COLO829 (cell line): ENCODE results near the gene SPTBN4.

Source experiments
- DNase-seq: peaks from one replicate; pipeline ENCODE4 v3.0.0; 2012; ENCODE audit warnings: low spot score

Gene SPTBN4

GRCh38 chr19:40565910-40566495 is 99.2 kb downstream of the SPTBN4 start:
- DNase-seq: no peak

- DNase-seq: no peak
These were observed 100.4 kb downstream of the SPTBN4 start for GRCh38 chr19:40567040-40567749.

- DNase-seq: no peak
These were observed 101.1 kb downstream of the SPTBN4 start for GRCh38 chr19:40567750-40568494.

- peak; percentile 100 for DNase-seq
These were observed 103.7 kb downstream of the SPTBN4 start for GRCh38 chr19:40570313-40571004.

GRCh38 chr19:40571005-40571318 is 104.2 kb downstream of the SPTBN4 start:
- DNase-seq: no peak

- DNase-seq: no peak
These were observed 105.2 kb downstream of the SPTBN4 start for GRCh38 chr19:40571831-40572495.

- no peak for DNase-seq
These were observed 108.5 kb downstream of the SPTBN4 start for GRCh38 chr19:40575326-40575725.

- DNase-seq: no peak
These were observed 109.4 kb downstream of the SPTBN4 start for GRCh38 chr19:40576151-40576584.

GRCh38 chr19:40576585-40577451 is 110.0 kb downstream of the SPTBN4 start, which contains the start of gene SHKBP1:
Gene SHKBP1, plus strand, starts transcription at chr19:40576873. Its CDS starts 27 bp downstream, at chr19:40576900.
- DNase-seq: peak; percentile 98

GRCh38 chr19:40578442-40578908 is 111.7 kb downstream of the SPTBN4 start:
- peak; percentile 61 for DNase-seq

GRCh38 chr19:40580619-40581018 is 113.8 kb downstream of the SPTBN4 start:
- DNase-seq: no peak

- no peak for DNase-seq
These were observed 114.7 kb downstream of the SPTBN4 start for GRCh38 chr19:40581531-40581930.

GRCh38 chr19:40582467-40582866 is 115.7 kb downstream of the SPTBN4 start:
- DNase-seq: no peak

- DNase-seq: no peak
These were observed 116.5 kb downstream of the SPTBN4 start for GRCh38 chr19:40583283-40583682.

- DNase-seq: no peak
These were observed 117.2 kb downstream of the SPTBN4 start for GRCh38 chr19:40584007-40584406.

- no peak for DNase-seq
These were observed 118.6 kb downstream of the SPTBN4 start for GRCh38 chr19:40585241-40585981.

- DNase-seq: no peak
These were observed 119.2 kb downstream of the SPTBN4 start for GRCh38 chr19:40585982-40586422.

- DNase-seq: no peak
These were observed 119.8 kb downstream of the SPTBN4 start for GRCh38 chr19:40586611-40587010.

GRCh38 chr19:40588110-40588854 is 121.5 kb downstream of the SPTBN4 start:
- no peak for DNase-seq
